IgD-negative memory B cell (primary cell): ENCODE results near the gene HAPLN2. TPM values are rescaled to one million over a fixed set of nuclear protein-coding genes. Genes with fewer than 3 reads are reported as not detected.

Source experiments
- polyA plus RNA-seq: library from polyadenylated mRNA; unstranded; fragments of 300-500 nt; fragmentation: Illumina TruSeq; gene quantifications from one replicate; pipeline ENCODE4 v1.2.3, GENCODE V29; 2021

The HAPLN2 gene
- polyA plus RNA-seq, 1 donor from 2014 or later = not detected

Other genes with a start within 250 kb of the HAPLN2 start
- gene MEF2D, start 118.6 kb upstream of the HAPLN2 start, polyA plus RNA-seq = 16.2 TPM
- not detected for gene IQGAP3, start 46.9 kb upstream of the HAPLN2 start, polyA plus RNA-seq
- 0.38 TPM for gene TTC24, start 39.7 kb upstream of the HAPLN2 start, polyA plus RNA-seq
- gene NAXE, start 27.6 kb upstream of the HAPLN2 start, polyA plus RNA-seq = 121 TPM
- gene GPATCH4, start 17.9 kb upstream of the HAPLN2 start, polyA plus RNA-seq = 45.5 TPM
- not detected for gene BCAN, start 22.7 kb downstream of the HAPLN2 start, polyA plus RNA-seq
- not detected for gene NES, start 58.0 kb downstream of the HAPLN2 start, polyA plus RNA-seq
- gene CRABP2, start 86.2 kb downstream of the HAPLN2 start, polyA plus RNA-seq = 0.31 TPM
- gene METTL25B, start 109.1 kb downstream of the HAPLN2 start, polyA plus RNA-seq = 11.5 TPM
- gene ISG20L2, start 109.4 kb downstream of the HAPLN2 start, polyA plus RNA-seq = 39.7 TPM
- gene MRPL24, start 121.7 kb downstream of the HAPLN2 start, polyA plus RNA-seq = 93.7 TPM
- gene HDGF, start 132.3 kb downstream of the HAPLN2 start, polyA plus RNA-seq = 17.8 TPM
- 57.3 TPM for gene PRCC, start 148.1 kb downstream of the HAPLN2 start, polyA plus RNA-seq
- 2.1 TPM for gene SH2D2A, start 197.4 kb downstream of the HAPLN2 start, polyA plus RNA-seq
- not detected for gene INSRR, start 239.7 kb downstream of the HAPLN2 start, polyA plus RNA-seq
- not detected for gene NTRK1, start 241.4 kb downstream of the HAPLN2 start, polyA plus RNA-seq